Glomerular endothelial cell (primary cell): Measurements from ENCODE around the gene GNAL. TPM values are rescaled to one million over a fixed set of nuclear protein-coding genes. Genes with fewer than 3 reads are reported as not detected.
"Not testable (repeated sequence)": the region's sequence is repeated elsewhere in the genome, so short reads cannot be mapped to it uniquely, and the experiment has no call there.

Experiments used
- DNase-seq: peaks from one replicate; pipeline ENCODE4 v3.0.0-alpha.2; 2011; ENCODE audit warnings: low read depth, low spot score; ENCODE audit errors: extremely low read depth
- total RNA-seq: library from RNA; depleted of rRNA; stranded (reverse); fragments of >200 nt; gene quantifications from 2 replicates; pipeline ENCODE4 v1.2.3, GENCODE V29; 2015

The GNAL gene
- total RNA-seq, 1 donor from 2014 or later: 0.41 TPM

GRCh38 chr18:11668441-11669169 lies 20.5 kb upstream of the GNAL start:
- no peak for DNase-seq

GRCh38 chr18:11669271-11669947 lies 19.7 kb upstream of the GNAL start:
- no peak for DNase-seq

- no peak for DNase-seq
Observed at GRCh38 chr18:11669948-11670275, 19.2 kb upstream of the GNAL start.

- no peak for DNase-seq
Observed at GRCh38 chr18:11671156-11671555, 17.9 kb upstream of the GNAL start.

- DNase-seq: no peak
Observed at GRCh38 chr18:11672198-11672597, 16.9 kb upstream of the GNAL start.

- no peak for DNase-seq
Observed at GRCh38 chr18:11672846-11673454, 16.1 kb upstream of the GNAL start.

- DNase-seq: no peak
Observed at GRCh38 chr18:11673560-11673959, 15.5 kb upstream of the GNAL start.

- no peak for DNase-seq
Observed at GRCh38 chr18:11674119-11674518, 14.9 kb upstream of the GNAL start.

- no peak for DNase-seq
Observed at GRCh38 chr18:11676386-11676785, 12.7 kb upstream of the GNAL start.

- DNase-seq: no peak
Observed at GRCh38 chr18:11676867-11677266, 12.2 kb upstream of the GNAL start.

GRCh38 chr18:11678211-11678610 lies 10.9 kb upstream of the GNAL start:
- DNase-seq: no peak

- no peak for DNase-seq
Observed at GRCh38 chr18:11689669-11690565, 853 bp downstream of the GNAL start.

- DNase-seq: not testable (repeated sequence)
Observed at GRCh38 chr18:11690660-11691059, 1.6 kb downstream of the GNAL start.

GRCh38 chr18:11695736-11696135 lies 6.7 kb downstream of the GNAL start:
- DNase-seq: no peak

- DNase-seq: no peak
Observed at GRCh38 chr18:11696451-11696850, 7.4 kb downstream of the GNAL start.

- no peak for DNase-seq
Observed at GRCh38 chr18:11700876-11701275, 11.8 kb downstream of the GNAL start.

GRCh38 chr18:11710578-11710977 lies 21.5 kb downstream of the GNAL start:
- no peak for DNase-seq

GRCh38 chr18:11713756-11714155 lies 24.7 kb downstream of the GNAL start:
- DNase-seq: no peak

- no peak for DNase-seq
Observed at GRCh38 chr18:11714244-11714918, 25.3 kb downstream of the GNAL start.

GRCh38 chr18:11716767-11717315 lies 27.8 kb downstream of the GNAL start:
- DNase-seq: not testable (repeated sequence)
